Endothelial cell of umbilical vein (primary cell): ENCODE results near the gene ULBP1. TPM values are rescaled to one million over a fixed set of nuclear protein-coding genes. Genes with fewer than 3 reads are reported as not detected.
A peak's percentile ranks its signal among the peaks of the same experiment; 100 is the strongest.

Source experiments
- BruUV-seq: library from RNA; stranded (reverse); fragments of 400-500 nt; replicated peaks from 2 replicates; lab custom pipeline; 2021; lab: Mats Ljungman, UMichigan
- CTCF ChIA-PET: fragments of 300-600, 350-600 bp; sonication (Branson Sonifier 250); formaldehyde crosslinking; loops from one replicate; lab custom pipeline; 2021; ENCODE audit warnings: antibody characterized with exemption, inconsistent platforms; lab: Charles Lee
- POLR2A ChIA-PET: fragments of 300-600, 350-600 bp; sonication (Branson Sonifier 250); formaldehyde crosslinking; loops from one replicate; lab custom pipeline; 2021; ENCODE audit warnings: antibody characterized with exemption, inconsistent platforms; lab: Charles Lee
- DNase-seq: peaks from one replicate; pipeline ENCODE4 v3.0.0-alpha.2; 2011; ENCODE audit warnings: low read depth, low spot score
- FAIRE-seq: peaks from 2 replicates; lab custom pipeline; 2011; peaks lifted over from hg19 to GRCh38; lab: Jason Lieb, UNC
- H2AFZ ChIP-seq: 2 replicates; pipeline ENCODE4 v1.6.0; 2012; ENCODE audit warnings: low read depth, low read length, control low read depth, inconsistent platforms
- H3K27ac ChIP-seq: 2 replicates; pipeline ENCODE4 v1.5.1; 2011; ENCODE audit warnings: low read depth, mild to moderate bottlenecking, control low read depth, low read length, moderate library complexity; ENCODE audit not compliant: insufficient read depth
- H3K27me3 ChIP-seq, 2 experiments: 2 replicates each; pipeline versions ENCODE4 v1.6.0 to v1.6.1; 2011; ENCODE audit warnings: low read length in 2 of 2, mixed read lengths in 1 of 2; ENCODE audit not compliant: control insufficient read depth in 2 of 2, insufficient read depth in 2 of 2
- H3K36me3 ChIP-seq, 2 experiments: 2 replicates in 1 of 2; 3 replicates in 1 of 2; pipeline ENCODE4 v1.5.1; 2011; ENCODE audit warnings: low read length in 2 of 2, mild to moderate bottlenecking in 1 of 2, moderate library complexity in 1 of 2; ENCODE audit not compliant: control insufficient read depth in 2 of 2, insufficient read depth in 2 of 2; ENCODE audit errors: extremely low read depth in 1 of 2
- H3K4me1 ChIP-seq: 3 replicates; pipeline ENCODE4 v1.5.1; 2011; ENCODE audit warnings: mild to moderate bottlenecking, low read length; ENCODE audit not compliant: control insufficient read depth, insufficient read depth; ENCODE audit errors: extremely low read depth
- H3K4me2 ChIP-seq: 2 replicates; pipeline ENCODE4 v1.6.1; 2011; ENCODE audit warnings: low read length, control low read depth, mixed read lengths; ENCODE audit not compliant: insufficient read depth
- H3K4me3 ChIP-seq, 3 experiments: fragments of 200-600 bp in 1 of 3; sonication (generic), shearing (Covaris generic) in 1 of 3; replicated peaks in 1 of 3; 2 replicates each; pipeline ENCODE4 v1.5.1; 2011 to 2016; ENCODE audit warnings: control low read depth in 3 of 3, low read length in 3 of 3, mild to moderate bottlenecking in 2 of 3, inconsistent platforms in 1 of 3, low read depth in 1 of 3, moderate library complexity in 1 of 3; ENCODE audit not compliant: insufficient read depth in 1 of 3
- H3K79me2 ChIP-seq: 2 replicates; pipeline ENCODE4 v1.6.0; 2012; ENCODE audit warnings: low read length, inconsistent platforms; ENCODE audit not compliant: control insufficient read depth, insufficient read depth
- H3K9ac ChIP-seq: replicated peaks from 2 replicates; pipeline ENCODE3; 2011; ENCODE audit warnings: low read length, control low read depth; ENCODE audit not compliant: insufficient read depth; ENCODE audit errors: extremely low read depth
- H3K9me1 ChIP-seq: replicated peaks from 3 replicates; pipeline ENCODE4 v1.6.0; 2011; ENCODE audit warnings: mild to moderate bottlenecking, low read length; ENCODE audit not compliant: control insufficient read depth, insufficient read depth; ENCODE audit errors: extremely low read depth
- H3K9me3 ChIP-seq: replicated peaks from 2 replicates; pipeline ENCODE4 v1.5.1; 2012; ENCODE audit warnings: low read length, inconsistent platforms; ENCODE audit not compliant: control insufficient read depth, insufficient read depth
- H4K20me1 ChIP-seq: replicated peaks from 2 replicates; pipeline ENCODE3; 2011; ENCODE audit warnings: mild to moderate bottlenecking, low read length; ENCODE audit not compliant: control insufficient read depth, insufficient read depth; ENCODE audit errors: extremely low read depth
- CTCF ChIP-seq, 2 donors: IDR thresholded peaks; 1 replicate in 1 of 2; 2 replicates in 1 of 2; pipeline ENCODE4 v1.5.1; 2011; ENCODE audit warnings: low read length in 2 of 2, mild to moderate bottlenecking in 2 of 2, moderate library complexity in 2 of 2, control low read depth in 1 of 2, inconsistent platforms in 1 of 2, low read depth in 1 of 2; ENCODE audit not compliant: insufficient read depth in 1 of 2; ENCODE audit errors: extremely low read depth in 1 of 2
- EZH2 ChIP-seq: IDR thresholded peaks from 2 replicates; pipeline ENCODE4 v1.6.1; 2012; ENCODE audit warnings: borderline replicate concordance, low read depth, mild to moderate bottlenecking, moderate library complexity, low read length, inconsistent platforms; ENCODE audit not compliant: severe bottlenecking
- GATA2 ChIP-seq: IDR thresholded peaks from 2 replicates; pipeline ENCODE4 v1.7.0; 2011; ENCODE audit warnings: low read depth, mild to moderate bottlenecking, moderate library complexity, mixed read lengths, low read length; ENCODE audit not compliant: insufficient read length, insufficient read depth
- JUN ChIP-seq: IDR thresholded peaks from 2 replicates; pipeline ENCODE4 v1.6.1; 2011; ENCODE audit warnings: borderline replicate concordance, low read depth; ENCODE audit not compliant: insufficient read length, insufficient read depth
- MYC ChIP-seq: IDR thresholded peaks from one replicate; pipeline ENCODE4 v1.6.1; 2011; ENCODE audit warnings: mild to moderate bottlenecking, low read depth, low read length
- POLR2A ChIP-seq: IDR thresholded peaks from 2 replicates; pipeline ENCODE4 v1.6.1; 2012; ENCODE audit warnings: low read depth, mild to moderate bottlenecking, control low read depth, low read length
- POLR2AphosphoS5 ChIP-seq: IDR thresholded peaks from 2 replicates; pipeline ENCODE4 v1.6.1; 2012; ENCODE audit warnings: low read depth, mild to moderate bottlenecking, control low read depth, low read length, moderate library complexity; ENCODE audit not compliant: insufficient read depth
- dilution Hi-C: fragments of 300-500 bp; cut with MboI; formaldehyde crosslinking; loops from one replicate; pipeline ENCODE4 v1.15.0; 2019; ENCODE audit warnings: low sequenced_read_pairs; ENCODE audit not compliant: extremely low pct_ligation_motif_present
- intact Hi-C: fragments of 100-400 bp; cut with micrococcal nuclease; formaldehyde crosslinking; loops from one replicate; pipeline ENCODE4 v1.10.0; 2022
- polyA plus RNA-seq, 4 experiments: library from polyadenylated mRNA; depleted of rRNA in 3 of 4; stranded (reverse) in 3 of 4; unstranded in 1 of 4; fragments of >200 nt; gene quantifications; 2 replicates each; pipeline versions ENCODE4 v1.2.1 to v1.2.3, GENCODE V29; 2011 to 2012; ENCODE audit warnings: missing spikeins in 1 of 4
- total RNA-seq: library from RNA; stranded (reverse); gene quantifications from 2 replicates; pipeline ENCODE4 v1.2.3, GENCODE V29; 2021

ULBP1 gene
- total and polyA plus RNA-seq, 2 donors (not counting 3 experiments of a cell fraction or from before 2014, with no cell fraction given): 0.33 to 1.4 TPM

DNA sequence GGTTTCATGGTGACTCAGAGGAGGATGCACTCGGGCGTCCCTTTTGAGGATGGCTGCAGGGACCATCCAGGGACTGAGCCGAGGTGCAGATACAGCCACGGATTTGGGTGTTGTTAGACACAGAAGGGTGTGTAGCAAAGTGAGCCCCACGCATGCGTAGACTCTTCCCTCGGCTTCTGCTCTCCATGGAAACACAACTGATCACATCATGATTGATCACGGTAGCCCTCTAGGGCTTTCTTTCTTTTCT lies 606 bp upstream of the ULBP1 start:
- H3K9me3 ChIP-seq: no peaks in the 10 kb centered on the region
- peak overlapping the region; percentile 66 for H3K4me2 ChIP-seq
- dilution Hi-C loops (no loop called here), intact Hi-C loops (loop anchor here (2.0 kb wide), 1 partner anchor 28 kb away; no protein-coding TSS in a partner anchor)
- DNase-seq (no peak), FAIRE-seq (no peak)
- no peaks in the 10 kb centered on the region for H4K20me1 ChIP-seq
- H3K9me1 ChIP-seq: no peaks in the 10 kb centered on the region
- no peak overlapping the region for H3K9ac ChIP-seq
- H3K4me1 ChIP-seq: peaks cover 20% of the 10 kb centered on the region
- no peaks in the 10 kb centered on the region for H3K79me2 ChIP-seq
- ChIA-PET POLR2A (no interaction called here), CTCF (no interaction called here)
- H3K4me3 ChIP-seq: peak overlapping the region; percentile 44 to 55 (median 49)
- TF ChIP-seq POLR2A (no peak), JUN (no peak), MYC (no peak), EZH2 (no peak), POLR2AphosphoS5 (no peak), GATA2 (no peak), CTCF (IDR thresholded peaks at IDR 0.05; ENCODE audit: extremely low read depth in 1 of 2, insufficient read depth in 1 of 2, low read depth in 1 of 2, low read length in 2 of 2) (no peak)
- BruUV-seq: no TSS peak
- H2AFZ ChIP-seq: peak overlapping the region; percentile 95
- no peaks in the 10 kb centered on the region for H3K36me3 ChIP-seq
- H3K27ac ChIP-seq: no peak overlapping the region
- H3K27me3 ChIP-seq: peaks cover 12 to 33% of the 10 kb centered on the region in 2 experiments
